ENCODE data around the gene RNU1-3.
"Not testable (repeated sequence)": the region's sequence is repeated elsewhere in the genome, so short reads cannot be mapped to it uniquely, and the experiment has no call there.

RNU1-3 gene

GRCh38 chr1:16677552-16678431, 11.0 kb upstream of the RNU1-3 start:
- peak; percentile 95 for FAIRE-seq
- no peak for TF ChIP-seq POLR2A (IDR thresholded peaks at IDR 0.05; ENCODE audit: low read depth, low read length)
- DNase-seq (ENCODE audit: insufficient read length, low spot score), result peak; percentile 61

- not testable (repeated sequence) for FAIRE-seq; DNase-seq (ENCODE audit: insufficient read length, low spot score)
Measured at GRCh38 chr1:16676661-16677523, 10.1 kb upstream of the RNU1-3 start.

GRCh38 chr1:16675118-16675510, 8.4 kb upstream of the RNU1-3 start:
- not testable (repeated sequence) for FAIRE-seq; DNase-seq (ENCODE audit: insufficient read length, low spot score)

- FAIRE-seq, result not testable (repeated sequence)
Measured at GRCh38 chr1:16673976-16674375, 7.2 kb upstream of the RNU1-3 start.

GRCh38 chr1:16665836-16666235, 912 bp downstream of the RNU1-3 start:
- not testable (repeated sequence) for FAIRE-seq; DNase-seq (ENCODE audit: insufficient read length, low spot score)

More at GRCh38 chr1:16673976-16674375, 7.2 kb upstream of the RNU1-3 start:
- DNase-seq (ENCODE audit: insufficient read length, low spot score), result not testable (repeated sequence)

- DNase-seq (ENCODE audit: insufficient read length, low spot score); FAIRE-seq: not testable (repeated sequence)
Measured at GRCh38 chr1:16658234-16658633, 8.5 kb downstream of the RNU1-3 start.

- not testable (repeated sequence) for FAIRE-seq; DNase-seq (ENCODE audit: insufficient read length, low spot score)
Measured at GRCh38 chr1:16656981-16657683, 9.6 kb downstream of the RNU1-3 start.

- FAIRE-seq, result peak; percentile 36
- not testable (repeated sequence) for DNase-seq (ENCODE audit: insufficient read length, low spot score)
Measured at GRCh38 chr1:16656574-16656973, 10.2 kb downstream of the RNU1-3 start.

GRCh38 chr1:16651560-16651959, 15.2 kb downstream of the RNU1-3 start:
- FAIRE-seq, result peak; percentile 15
- not testable (repeated sequence) for DNase-seq (ENCODE audit: insufficient read length, low spot score)

GRCh38 chr1:16649960-16650359, 16.8 kb downstream of the RNU1-3 start:
- not testable (repeated sequence) for FAIRE-seq; DNase-seq (ENCODE audit: insufficient read length, low spot score)

GRCh38 chr1:16649390-16649789, 17.4 kb downstream of the RNU1-3 start:
- DNase-seq (ENCODE audit: insufficient read length, low spot score); FAIRE-seq: not testable (repeated sequence)

- FAIRE-seq; DNase-seq (ENCODE audit: insufficient read length, low spot score): not testable (repeated sequence)
Measured at GRCh38 chr1:16648756-16649155, 18.0 kb downstream of the RNU1-3 start.

GRCh38 chr1:16648250-16648649, 18.5 kb downstream of the RNU1-3 start:
- not testable (repeated sequence) for DNase-seq (ENCODE audit: insufficient read length, low spot score); FAIRE-seq

- FAIRE-seq; DNase-seq (ENCODE audit: insufficient read length, low spot score): not testable (repeated sequence)
Measured at GRCh38 chr1:16647179-16648176, 19.3 kb downstream of the RNU1-3 start.

- not testable (repeated sequence) for DNase-seq (ENCODE audit: insufficient read length, low spot score); FAIRE-seq
Measured at GRCh38 chr1:16646716-16647115, 20.0 kb downstream of the RNU1-3 start.

GRCh38 chr1:16646061-16646664, 20.6 kb downstream of the RNU1-3 start:
- not testable (repeated sequence) for FAIRE-seq; DNase-seq (ENCODE audit: insufficient read length, low spot score)

GRCh38 chr1:16645271-16646060, 21.3 kb downstream of the RNU1-3 start:
- DNase-seq (ENCODE audit: insufficient read length, low spot score); FAIRE-seq: not testable (repeated sequence)

All from H54 (cell line).